Adrenal gland (tissue), 5 donors: ENCODE measurements around the gene HOXD11.

Experiments used
- POLR2A ChIP-seq, 2 donors: fragments of 450-650 bp; IDR thresholded peaks; one replicate each; pipeline ENCODE4 v1.6.1; 2017; ENCODE audit warnings: antibody characterized with exemption in 2 of 2, mild to moderate bottlenecking in 2 of 2, moderate library complexity in 1 of 2
- TF ChIP-seq, protein P1 (sequence below), 6 experiments: fragments of 450-650 bp in 4 of 6; fragments of 200-600 bp in 2 of 6; sonication (generic) in 1 of 6; IDR thresholded peaks; 1 replicate in 5 of 6; 2 replicates in 1 of 6; pipeline versions ENCODE4 v1.5.1 to v1.8.0; 2016 to 2021; ENCODE audit warnings: antibody characterized with exemption in 6 of 6, mild to moderate bottlenecking in 2 of 6, moderate library complexity in 1 of 6
- donor health status: DM: no; HTN: no; CAD: no.

DNA sequence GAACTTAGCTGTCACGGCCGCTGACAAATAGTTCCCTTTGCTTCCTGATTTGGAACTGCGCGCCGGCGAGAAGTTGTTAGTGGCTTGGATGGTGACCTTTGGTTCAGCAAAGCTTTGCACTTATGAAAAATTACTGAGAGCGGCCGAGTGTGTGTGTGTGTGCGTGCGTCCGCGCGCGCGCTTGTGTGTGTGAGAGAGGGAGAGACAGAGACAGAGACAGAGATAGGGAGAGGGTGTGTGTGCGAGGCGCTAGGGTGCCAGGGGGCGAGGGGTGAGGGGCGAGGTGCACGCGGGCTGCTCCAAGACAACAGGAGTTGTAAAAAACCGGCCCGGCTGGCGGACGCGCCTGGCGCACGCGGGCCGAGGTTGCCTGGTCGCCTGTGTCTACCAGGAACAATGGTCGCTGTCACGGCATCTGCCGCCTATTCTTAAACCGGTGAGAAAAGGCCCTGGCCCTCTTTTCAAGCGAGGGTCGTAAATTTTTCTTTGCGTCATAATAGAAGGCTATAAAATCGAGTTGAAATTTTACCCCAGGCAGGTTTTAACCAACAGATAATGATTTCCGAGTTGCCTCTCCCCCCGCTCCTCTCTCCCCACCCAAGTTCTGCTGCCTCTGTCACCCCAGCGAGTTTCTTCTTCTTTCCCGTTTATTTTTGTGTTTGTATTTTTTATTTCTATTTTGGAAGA lies 50.6 kb downstream of the HOXD11 start:
- TF ChIP-seq, protein P1, sequence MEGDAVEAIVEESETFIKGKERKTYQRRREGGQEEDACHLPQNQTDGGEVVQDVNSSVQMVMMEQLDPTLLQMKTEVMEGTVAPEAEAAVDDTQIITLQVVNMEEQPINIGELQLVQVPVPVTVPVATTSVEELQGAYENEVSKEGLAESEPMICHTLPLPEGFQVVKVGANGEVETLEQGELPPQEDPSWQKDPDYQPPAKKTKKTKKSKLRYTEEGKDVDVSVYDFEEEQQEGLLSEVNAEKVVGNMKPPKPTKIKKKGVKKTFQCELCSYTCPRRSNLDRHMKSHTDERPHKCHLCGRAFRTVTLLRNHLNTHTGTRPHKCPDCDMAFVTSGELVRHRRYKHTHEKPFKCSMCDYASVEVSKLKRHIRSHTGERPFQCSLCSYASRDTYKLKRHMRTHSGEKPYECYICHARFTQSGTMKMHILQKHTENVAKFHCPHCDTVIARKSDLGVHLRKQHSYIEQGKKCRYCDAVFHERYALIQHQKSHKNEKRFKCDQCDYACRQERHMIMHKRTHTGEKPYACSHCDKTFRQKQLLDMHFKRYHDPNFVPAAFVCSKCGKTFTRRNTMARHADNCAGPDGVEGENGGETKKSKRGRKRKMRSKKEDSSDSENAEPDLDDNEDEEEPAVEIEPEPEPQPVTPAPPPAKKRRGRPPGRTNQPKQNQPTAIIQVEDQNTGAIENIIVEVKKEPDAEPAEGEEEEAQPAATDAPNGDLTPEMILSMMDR (IDR thresholded peaks at IDR 0.05), result no peak
- TF ChIP-seq POLR2A (IDR thresholded peaks at IDR 0.05), result no peak
